ENCODE data around the gene EPYC.
"Not testable (repeated sequence)": the region's sequence is repeated elsewhere in the genome, so short reads cannot be mapped to it uniquely, and the experiment has no call there.

Gene EPYC

GRCh38 chr12:90989686-90990111 is 15.1 kb downstream of the EPYC start:
- DNase-seq, result no peak

DNA sequence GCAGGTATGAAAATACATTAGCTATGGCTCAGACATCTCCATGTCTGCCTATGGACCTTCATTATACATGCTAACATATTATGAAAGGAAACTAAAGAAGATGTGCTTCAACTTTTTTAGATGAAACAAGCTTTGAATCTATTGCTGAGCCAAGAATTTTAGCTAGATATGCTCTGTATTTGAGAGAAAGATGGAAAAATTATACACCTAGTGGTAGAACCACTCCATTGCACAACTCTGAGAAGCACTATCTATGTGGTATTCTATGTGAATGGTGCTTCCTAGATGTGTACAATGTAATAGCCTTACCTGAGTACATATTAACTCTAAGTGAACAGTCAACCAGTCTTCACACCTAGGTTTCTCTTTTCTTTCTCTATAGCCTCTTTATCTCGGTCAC is 17.3 kb downstream of the EPYC start:
- DNase-seq, result no peak

DNA sequence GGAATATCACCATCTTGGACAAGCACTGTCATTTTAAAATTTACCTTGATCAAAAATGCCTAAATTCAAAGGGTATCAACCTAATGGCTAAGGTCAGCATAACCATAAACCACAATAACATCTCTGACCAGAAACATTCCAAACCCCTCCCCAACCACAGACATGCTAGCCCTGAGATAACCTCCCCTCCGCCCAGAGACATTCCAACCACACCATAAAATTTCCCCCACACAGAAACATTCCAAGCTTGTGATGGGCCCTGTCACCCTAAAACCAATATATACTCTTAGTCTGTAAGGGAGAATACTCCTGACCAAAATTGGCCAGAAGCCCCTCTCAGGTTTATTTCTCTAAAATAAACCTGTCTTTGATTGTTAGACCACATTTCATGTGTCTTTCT is 17.7 kb downstream of the EPYC start:
- no peak for DNase-seq

DNA sequence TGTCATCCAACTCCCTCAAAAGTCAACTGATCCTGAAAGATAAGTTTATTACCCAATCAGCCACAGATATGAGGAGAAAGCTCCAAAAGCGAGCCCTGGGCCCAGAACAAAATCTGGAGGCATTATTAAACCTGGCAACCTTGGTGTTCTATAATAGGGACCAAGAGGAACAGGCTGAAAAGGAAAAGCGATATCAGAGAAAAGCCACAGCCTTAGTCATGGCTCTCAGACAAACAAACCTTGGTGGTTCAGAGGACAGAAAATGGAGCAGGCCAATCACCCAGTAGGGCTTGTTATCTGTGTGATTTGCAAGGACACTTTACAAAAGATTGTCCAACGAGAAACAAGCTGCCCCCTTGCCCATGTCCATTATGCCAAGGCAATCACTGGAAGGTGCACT is 19.4 kb downstream of the EPYC start:
- DNase-seq, result not testable (repeated sequence)

- DNase-seq, result no peak
Measured at GRCh38 chr12:90984114-90984513, 20.7 kb downstream of the EPYC start.

GRCh38 chr12:90982170-90982569 is 22.6 kb downstream of the EPYC start:
- no peak for DNase-seq

DNA sequence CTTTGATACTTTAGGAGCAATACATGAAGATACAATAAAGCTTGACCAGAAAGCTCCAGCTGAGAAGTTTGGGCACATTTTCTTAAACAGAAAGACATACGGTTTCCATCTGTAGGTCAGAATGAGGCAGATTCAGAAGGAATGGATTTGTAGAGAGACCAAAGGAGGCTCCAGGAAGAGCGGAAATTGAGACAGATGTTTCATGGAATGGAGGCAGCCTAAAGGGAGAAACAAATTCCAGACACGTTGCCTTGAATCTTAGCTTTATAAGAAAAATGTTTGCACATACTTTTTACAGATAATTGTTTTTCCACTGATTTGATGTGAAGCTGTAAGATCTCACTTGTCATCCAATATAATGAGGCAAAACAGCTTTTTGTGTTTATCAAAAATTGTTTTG is 24.8 kb downstream of the EPYC start:
- DNase-seq, result no peak

- no peak for DNase-seq
Measured at GRCh38 chr12:90979019-90979418, 25.8 kb downstream of the EPYC start.

- no peak for DNase-seq
Measured at GRCh38 chr12:90978117-90978770, 26.5 kb downstream of the EPYC start.

DNA sequence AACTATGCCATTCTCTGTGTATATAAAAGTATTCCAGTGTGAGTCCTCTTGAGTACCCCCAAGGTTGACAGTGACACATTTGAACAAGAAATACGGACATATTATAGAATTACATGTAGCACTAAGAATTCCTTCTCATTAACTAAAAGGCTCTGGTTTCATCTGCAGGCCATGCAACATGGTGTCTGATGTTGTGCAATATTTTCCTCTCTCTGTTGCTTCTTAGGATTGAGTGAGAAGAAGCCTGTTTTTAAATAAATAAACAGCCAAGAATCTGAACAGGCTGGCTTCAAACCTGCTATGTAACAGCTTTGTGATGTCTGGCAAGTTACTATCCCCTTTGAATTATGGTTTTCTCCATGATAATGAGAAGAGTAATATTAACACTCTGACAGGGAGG is 27.5 kb downstream of the EPYC start:
- DNase-seq, result no peak

GRCh38 chr12:90974286-90974685 is 30.5 kb downstream of the EPYC start:
- DNase-seq, result no peak

- DNase-seq, result no peak
Measured at GRCh38 chr12:90972226-90972625, 32.5 kb downstream of the EPYC start.

GRCh38 chr12:90970911-90971310 is 33.9 kb downstream of the EPYC start:
- no peak for DNase-seq

GRCh38 chr12:90970471-90970870 is 34.3 kb downstream of the EPYC start:
- no peak for DNase-seq

DNA sequence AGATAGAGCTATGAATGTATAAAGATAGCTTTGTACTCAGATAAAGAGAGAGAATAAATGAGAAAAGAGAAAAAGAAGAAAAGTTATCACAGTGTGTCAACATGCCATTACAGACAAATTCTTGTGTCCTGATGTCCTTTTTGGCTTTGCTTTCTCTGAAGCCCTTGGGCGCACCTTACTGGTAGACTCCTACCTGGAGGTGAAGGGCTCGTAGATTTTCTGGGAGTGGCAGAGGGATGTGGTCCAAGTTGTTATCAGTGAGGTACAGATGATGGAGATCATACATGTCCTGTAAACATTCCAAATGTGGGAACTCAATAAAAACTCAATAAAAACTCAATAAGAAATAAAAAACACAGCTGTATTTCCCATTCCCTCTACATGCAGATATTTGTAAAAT is 34.9 kb downstream of the EPYC start:
- no peak for DNase-seq

GRCh38 chr12:90969346-90969745 is 35.4 kb downstream of the EPYC start:
- no peak for DNase-seq

- no peak for DNase-seq
Measured at GRCh38 chr12:90965204-90965603, 39.6 kb downstream of the EPYC start.

DNA sequence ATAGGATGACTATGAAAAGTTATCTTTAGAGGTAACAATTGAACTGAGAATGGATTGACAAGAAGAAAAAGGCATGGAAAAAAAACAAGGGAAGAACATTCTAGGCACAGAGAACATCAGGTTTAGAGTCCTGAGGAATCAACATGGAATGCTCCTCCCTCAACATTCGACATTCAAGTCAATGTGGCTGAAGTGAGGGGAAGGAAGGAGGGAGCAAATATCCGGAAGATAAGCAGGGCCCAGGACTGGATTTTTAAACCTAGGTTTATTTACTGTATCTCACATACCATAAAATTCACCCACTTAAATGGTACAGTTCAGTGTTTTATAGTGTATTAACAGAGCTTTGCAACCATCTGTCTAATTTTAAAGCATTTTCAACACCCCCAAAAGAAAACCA is 40.2 kb downstream of the EPYC start:
- no peak for DNase-seq

DNA sequence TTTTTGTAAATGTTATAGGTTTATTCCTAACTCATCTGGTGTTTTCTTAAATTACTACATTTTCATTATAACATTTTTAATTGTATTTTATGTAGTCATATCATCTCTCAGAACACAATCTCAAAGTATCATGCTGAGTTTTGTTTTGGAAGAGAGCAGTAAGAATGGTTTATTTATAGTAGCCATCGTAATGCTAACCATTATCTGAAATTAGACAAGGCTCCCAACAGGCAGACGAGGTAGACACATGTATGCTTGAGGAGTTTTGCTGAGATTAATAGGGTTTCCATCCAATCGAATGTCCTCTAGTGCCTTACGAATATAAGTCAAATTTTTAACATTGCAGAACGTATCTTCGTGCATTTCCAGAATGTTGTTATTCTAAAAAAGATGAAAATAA is 40.8 kb downstream of the EPYC start:
- DNase-seq, result no peak

DNA sequence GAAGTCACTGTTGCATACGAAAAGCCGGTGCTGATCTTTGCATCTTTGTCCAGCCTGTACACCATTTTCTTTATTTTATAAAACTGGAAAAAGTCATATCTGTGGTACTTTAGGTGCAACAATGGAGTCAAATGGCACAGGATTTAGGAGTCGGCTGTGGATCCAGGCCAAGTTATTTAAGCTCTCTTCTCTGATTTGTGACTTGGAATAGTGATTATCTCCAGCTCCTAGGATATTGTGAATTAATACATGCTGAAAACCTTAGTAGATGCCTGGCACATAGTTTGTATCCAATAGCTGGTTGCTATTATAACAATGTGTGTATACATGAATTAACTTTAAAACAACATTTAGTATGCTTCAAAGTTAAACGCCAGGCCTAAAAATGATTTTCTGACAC is 43.6 kb downstream of the EPYC start:
- no peak for DNase-seq

- peak; percentile 18 for DNase-seq
Measured at GRCh38 chr12:90959538-90960139, 45.1 kb downstream of the EPYC start.

DNA sequence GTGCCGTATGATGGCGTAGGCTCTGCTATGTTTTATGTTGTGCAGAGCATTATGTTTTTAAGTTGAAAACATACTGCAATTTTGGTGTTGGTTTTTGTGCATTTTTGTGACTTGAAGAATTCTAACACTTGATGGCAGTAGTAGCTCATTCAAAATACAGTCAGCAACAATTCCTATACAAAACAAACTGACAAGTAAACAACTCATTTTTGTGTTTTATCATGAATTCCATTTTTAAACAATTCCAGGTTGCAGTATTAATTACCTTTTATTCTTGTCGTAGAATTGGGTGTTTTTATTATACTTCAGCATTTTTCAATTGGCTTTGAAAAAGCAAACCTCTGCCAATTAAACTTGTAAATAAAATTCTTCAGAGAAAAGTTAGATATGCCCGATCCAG is 45.7 kb downstream of the EPYC start:
- no peak for DNase-seq

DNA sequence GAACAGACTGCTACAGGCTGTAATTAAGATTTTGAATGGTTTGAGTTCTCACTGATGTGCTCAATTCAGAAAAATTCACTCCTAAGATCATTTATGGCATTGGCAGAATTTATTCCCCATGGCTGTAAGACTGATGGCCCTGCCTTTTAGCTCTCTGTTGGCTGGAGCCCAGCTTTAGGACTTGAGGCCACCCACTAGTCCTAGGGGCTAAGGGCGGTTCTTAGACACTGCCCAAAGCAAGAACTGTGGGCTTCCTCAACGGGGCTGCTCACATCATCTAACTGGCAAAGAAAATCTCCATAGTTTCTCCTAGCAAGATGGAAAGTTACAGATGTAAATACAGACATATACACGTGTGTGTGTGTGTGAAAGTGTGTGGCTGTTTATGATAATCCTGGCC is 46.4 kb downstream of the EPYC start:
- no peak for DNase-seq

- DNase-seq, result no peak
Measured at GRCh38 chr12:90954921-90955320, 49.9 kb downstream of the EPYC start, which contains the start of gene CCER1. Gene CCER1 (minus strand): TSS chr12:90955176. CDS start chr12:90954742, 434 bp downstream.

GRCh38 chr12:90954428-90954827 is 50.3 kb downstream of the EPYC start:
- no peak for DNase-seq

Measured in GDM1 (cell line).